ES-I3 (cell line): ENCODE data around the gene DGKG.

Experiments
- H3K36me3 ChIP-seq: 2 replicates; pipeline ENCODE4 v1.6.1; 2013; ENCODE audit warnings: mild to moderate bottlenecking, low read length, control low read depth, moderate library complexity; ENCODE audit not compliant: insufficient read depth
- H3K4me1 ChIP-seq: 2 replicates; pipeline ENCODE4 v1.6.1; 2013; ENCODE audit warnings: mild to moderate bottlenecking, control low read depth, low read length; ENCODE audit not compliant: insufficient read depth
- H3K9ac ChIP-seq: 2 replicates; pipeline ENCODE4 v1.6.1; 2013; ENCODE audit warnings: low read depth, mild to moderate bottlenecking, low read length, moderate library complexity
- H3K9me3 ChIP-seq: 2 replicates; pipeline ENCODE4 v1.6.1; 2013; ENCODE audit warnings: mild to moderate bottlenecking, low read length, moderate library complexity; ENCODE audit not compliant: control insufficient read depth, insufficient read depth

DGKG gene

DNA sequence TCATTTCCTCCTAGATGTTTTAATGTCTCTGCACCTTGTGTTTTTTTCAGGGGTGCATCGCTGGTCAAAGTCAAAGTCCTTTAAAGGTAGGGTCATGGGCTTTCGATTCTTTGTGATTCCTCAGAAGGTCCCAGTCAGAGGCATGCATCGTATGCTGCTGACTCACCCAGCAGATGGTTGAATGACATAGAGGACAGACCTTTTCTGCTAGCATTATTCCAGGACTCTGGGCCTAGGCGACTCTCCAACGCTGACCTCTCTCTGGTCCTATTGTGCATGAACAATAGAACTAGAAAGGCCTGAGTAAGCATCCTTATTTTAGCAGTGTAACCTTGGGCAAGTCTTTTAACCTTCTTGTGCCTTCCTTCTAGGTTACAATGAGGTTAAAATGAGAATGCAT is 75.9 kb downstream of the DGKG start:
- no peaks in the 10 kb centered on the region for H3K36me3 ChIP-seq

DNA sequence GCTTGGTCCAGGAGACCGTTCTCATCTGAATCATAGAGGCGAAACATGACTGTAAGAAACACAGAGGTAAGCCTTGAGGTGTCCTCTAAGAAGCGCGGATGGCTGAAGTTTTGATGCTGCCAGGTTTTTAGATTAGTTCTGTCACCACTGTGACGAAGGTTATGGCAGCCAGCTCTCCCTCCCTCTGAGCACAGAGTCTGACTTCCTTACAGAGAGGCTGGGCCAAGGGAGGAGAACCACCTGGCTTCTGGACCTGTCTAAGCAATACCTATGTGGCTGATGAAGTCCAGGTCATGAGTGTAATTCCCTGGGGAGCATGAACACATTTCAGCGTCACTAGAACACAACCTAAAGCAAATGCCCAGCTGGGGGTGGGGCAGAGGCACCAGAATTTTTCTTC is 77.4 kb downstream of the DGKG start:
- Histone ChIP-seq H3K9ac (no peak overlapping the region), H3K4me1 (peaks cover 7% of the 10 kb centered on the region; the same call in 1 of the 2 replicates), H3K36me3 (no peaks in the 10 kb centered on the region), H3K9me3 (no peaks in the 10 kb centered on the region)

More for the DNA sequence above, 75.9 kb downstream of the DGKG start:
- Histone ChIP-seq H3K9me3 (no peaks in the 10 kb centered on the region), H3K4me1 (peaks cover 2% of the 10 kb centered on the region; the same call in 1 of the 2 replicates), H3K9ac (no peak overlapping the region)

DNA sequence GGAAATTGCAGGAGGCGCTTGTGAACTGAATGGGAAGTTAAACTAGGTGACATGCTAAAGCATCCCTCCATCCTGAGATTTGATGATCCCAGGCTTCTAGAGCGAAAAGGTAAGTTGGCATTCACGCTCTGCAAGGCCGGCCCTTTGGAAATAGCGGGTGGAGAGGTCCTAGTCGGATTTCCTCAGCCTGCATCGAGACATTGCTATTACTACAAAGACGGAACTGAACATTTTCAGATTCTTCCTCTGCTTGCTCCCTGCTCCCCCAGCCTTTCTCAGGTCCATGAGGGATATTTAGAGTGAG is 77.7 kb downstream of the DGKG start:
- Histone ChIP-seq H3K4me1 (peaks cover 7% of the 10 kb centered on the region; the same call in 1 of the 2 replicates), H3K9ac (no peak overlapping the region), H3K9me3 (no peaks in the 10 kb centered on the region), H3K36me3 (no peaks in the 10 kb centered on the region)

DNA sequence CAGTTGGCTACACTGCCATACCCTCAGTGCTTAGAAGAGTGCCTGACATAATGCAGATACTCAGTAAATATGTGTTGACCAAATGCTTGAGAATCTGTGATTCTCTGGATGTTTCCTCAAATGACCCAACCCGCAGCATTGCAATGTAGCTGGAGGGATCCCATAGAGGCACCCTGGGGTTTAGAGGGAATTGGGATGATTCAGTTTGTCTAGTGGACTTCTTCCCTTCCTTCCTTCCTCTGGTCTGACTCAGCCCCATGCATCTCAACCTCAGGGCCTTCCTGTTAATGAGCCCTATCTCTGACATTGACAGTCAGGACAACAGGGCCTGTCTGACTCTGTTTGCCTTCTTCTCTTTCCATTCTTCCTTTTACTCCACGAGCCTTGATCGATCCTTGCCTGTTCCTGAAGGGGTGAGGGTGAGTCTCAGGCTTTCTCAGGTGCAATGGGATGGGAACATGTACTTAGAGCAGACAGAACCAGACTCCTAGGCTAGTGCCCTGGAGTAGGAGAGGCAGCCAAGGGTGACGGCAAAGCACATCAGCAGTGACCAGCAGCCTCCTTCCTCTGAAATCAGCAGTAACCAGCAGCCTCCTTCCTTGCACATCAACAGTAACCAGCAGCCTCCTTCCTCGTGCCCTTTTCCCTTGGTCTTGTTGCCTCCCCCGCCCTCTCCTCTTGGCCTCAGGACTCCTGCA is 78.2 kb downstream of the DGKG start:
- H3K9ac ChIP-seq = no peak overlapping the region
- H3K4me1 ChIP-seq = peaks cover 7% of the 10 kb centered on the region; the same call in 1 of the 2 replicates
- no peaks in the 10 kb centered on the region for H3K9me3 ChIP-seq
- H3K36me3 ChIP-seq = no peaks in the 10 kb centered on the region

DNA sequence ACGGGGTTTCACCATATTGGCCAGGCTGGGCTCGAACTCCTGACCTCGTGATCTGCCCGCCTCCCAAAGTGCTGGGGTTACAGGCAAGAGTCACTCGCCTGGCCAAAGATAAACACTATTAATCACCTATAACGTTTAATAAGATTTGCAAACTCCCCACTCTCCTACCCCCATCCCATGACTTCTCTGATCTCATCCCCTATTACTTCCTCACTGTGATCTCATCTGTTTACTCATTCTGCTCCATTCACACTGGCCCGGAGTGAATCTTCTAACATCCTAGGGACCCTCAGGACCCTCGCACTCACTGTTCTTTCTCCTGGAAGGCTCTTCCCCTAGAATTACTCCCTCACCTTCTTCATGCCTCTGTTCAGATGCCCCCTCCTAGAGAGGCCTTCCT is 78.9 kb downstream of the DGKG start:
- H3K4me1 ChIP-seq = peaks cover 7% of the 10 kb centered on the region; the same call in 1 of the 2 replicates
- H3K9me3 ChIP-seq = no peaks in the 10 kb centered on the region
- H3K36me3 ChIP-seq = no peaks in the 10 kb centered on the region
- no peak overlapping the region for H3K9ac ChIP-seq

DNA sequence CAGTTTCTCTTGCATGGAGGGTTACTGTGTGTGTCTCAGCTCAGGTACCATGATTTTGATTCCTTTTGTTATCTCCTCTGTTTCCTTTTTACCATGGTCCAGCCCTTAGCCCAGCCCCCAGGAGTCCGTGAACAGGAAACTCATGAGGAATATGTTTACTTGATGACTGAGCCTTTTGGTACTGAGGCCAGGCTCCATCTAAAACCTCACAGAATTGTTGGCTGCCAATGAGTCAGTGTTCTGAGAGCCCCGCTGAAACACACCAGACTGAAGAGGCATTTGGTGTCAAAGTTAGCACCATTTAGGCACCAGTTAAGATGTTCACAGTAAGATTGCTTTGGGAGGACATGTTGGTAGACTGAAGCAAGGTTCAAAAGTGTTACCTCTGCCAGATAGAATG is 80.9 kb downstream of the DGKG start:
- Histone ChIP-seq H3K9me3 (no peaks in the 10 kb centered on the region), H3K4me1 (peaks cover 7% of the 10 kb centered on the region; the same call in 1 of the 2 replicates), H3K9ac (no peak overlapping the region), H3K36me3 (no peaks in the 10 kb centered on the region)

DNA sequence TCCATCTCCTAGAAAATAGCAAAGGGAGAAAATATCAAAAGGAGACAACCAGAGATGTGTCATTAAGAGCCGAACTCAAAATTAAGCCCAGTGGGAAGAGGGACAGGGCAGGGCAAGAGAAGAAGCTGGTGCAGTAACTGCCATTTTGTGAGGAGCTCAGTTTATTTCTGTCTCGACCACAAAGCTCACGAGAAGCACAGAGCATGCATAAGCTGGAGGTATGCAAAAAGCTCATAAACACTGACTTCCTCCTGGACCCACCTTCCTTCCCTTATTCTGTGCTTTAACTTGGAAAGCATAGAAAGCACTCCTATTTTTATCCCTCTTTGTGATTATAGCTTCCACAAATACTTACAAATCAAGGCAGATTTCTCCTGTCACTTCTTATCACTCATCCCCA is 81.3 kb downstream of the DGKG start:
- Histone ChIP-seq H3K9ac (no peak overlapping the region), H3K4me1 (peaks cover 7% of the 10 kb centered on the region; the same call in 1 of the 2 replicates), H3K9me3 (no peaks in the 10 kb centered on the region), H3K36me3 (no peaks in the 10 kb centered on the region)

DNA sequence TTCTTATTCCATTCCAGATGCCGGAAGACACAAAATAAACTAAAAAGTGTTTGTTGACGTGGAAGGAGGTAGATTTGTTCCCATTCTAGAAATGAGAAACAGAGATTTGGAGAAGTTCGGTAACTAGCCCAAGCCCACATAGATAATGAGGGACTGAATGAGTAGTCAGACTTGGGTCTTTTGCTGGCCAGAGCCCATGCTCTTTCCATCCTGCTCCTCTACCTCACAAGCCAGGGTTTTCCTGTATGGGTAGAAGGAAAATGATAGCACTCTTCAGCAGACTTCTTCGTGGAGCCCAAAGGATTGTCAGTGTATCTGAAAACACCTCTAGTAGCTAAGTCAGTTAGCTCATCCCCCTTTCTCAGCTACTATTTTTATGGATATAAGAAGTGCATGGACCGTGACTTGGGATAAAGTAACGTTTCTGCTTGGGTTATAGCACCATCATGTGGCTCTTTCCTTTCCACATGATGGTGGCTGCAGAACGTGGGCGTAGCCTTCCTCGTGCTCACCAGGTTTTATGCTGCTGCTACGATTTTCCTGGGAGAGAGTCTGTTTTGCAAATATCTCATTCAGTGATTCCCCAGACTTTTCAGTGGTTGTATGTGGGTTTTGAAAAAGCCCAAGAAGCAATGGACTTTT is 84.6 kb downstream of the DGKG start:
- Histone ChIP-seq H3K9ac (no peak overlapping the region), H3K4me1 (peaks cover 7% of the 10 kb centered on the region; the same call in 1 of the 2 replicates), H3K9me3 (no peaks in the 10 kb centered on the region), H3K36me3 (no peaks in the 10 kb centered on the region)

DNA sequence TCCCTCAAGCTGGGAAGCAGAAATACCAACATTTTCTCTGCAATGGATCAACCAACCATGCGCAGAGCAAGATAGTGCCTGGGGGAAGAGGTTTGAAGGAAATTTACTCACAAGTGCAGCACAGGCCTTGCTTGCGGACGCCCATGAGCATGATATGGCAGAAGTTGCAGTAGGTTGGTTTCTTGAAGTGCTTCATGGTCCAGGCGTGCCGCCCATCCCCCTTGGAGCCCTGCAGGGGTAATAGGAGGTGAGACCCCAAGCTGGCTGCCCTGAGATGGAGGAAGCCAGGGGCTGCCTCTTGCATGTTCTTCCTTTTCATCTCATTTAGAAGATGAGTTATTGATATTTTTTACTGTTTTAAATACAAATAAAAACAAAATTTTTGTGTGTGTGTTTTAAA is 86.6 kb downstream of the DGKG start:
- H3K36me3 ChIP-seq = no peaks in the 10 kb centered on the region
- H3K4me1 ChIP-seq = no peaks in the 10 kb centered on the region
- H3K9me3 ChIP-seq = no peaks in the 10 kb centered on the region
- H3K9ac ChIP-seq = no peak overlapping the region

DNA sequence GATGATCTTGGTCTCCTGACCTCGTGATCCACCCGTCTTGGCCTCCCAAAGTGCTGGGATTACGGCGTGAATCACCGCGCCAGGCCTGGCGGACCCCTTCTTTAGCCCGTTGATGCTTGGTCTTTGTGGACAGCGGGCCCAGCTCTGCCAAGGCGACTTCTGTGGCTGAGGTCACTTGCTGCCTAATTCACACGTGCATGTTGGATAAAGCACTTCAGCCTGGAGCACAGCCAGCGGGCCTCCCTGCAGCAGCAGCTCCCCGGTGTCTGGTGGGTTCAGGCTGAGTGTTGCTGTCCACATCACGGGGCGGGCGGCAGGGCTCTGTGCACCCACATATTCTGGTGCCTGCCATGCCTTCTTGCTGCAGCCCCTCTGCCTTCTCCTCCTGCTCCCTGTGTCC is 88.4 kb downstream of the DGKG start:
- H3K4me1 ChIP-seq = no peaks in the 10 kb centered on the region
- H3K36me3 ChIP-seq = no peaks in the 10 kb centered on the region
- no peak overlapping the region for H3K9ac ChIP-seq
- no peaks in the 10 kb centered on the region for H3K9me3 ChIP-seq

DNA sequence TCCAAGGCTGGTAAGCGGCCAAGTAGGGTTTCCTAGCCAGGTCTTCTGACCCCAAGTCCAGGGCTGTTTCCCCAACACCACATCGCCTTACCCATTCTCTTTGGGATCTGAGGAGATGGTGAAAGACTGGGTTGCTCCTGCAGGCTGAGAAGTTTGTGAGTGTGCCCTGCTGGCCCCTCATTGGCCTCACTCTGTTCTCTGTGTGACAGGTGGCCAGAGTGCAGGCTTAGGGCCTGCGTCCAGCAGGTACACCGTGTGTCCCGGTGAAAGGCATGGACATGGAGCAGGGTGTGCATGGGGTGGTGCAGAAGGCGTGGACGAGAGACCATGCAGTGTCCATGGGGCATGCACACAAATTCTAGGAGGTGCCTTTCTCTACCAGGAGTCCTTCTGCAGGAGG is 91.3 kb downstream of the DGKG start:
- no peaks in the 10 kb centered on the region for H3K9me3 ChIP-seq
- H3K9ac ChIP-seq = no peak overlapping the region
- no peaks in the 10 kb centered on the region for H3K4me1 ChIP-seq
- no peaks in the 10 kb centered on the region for H3K36me3 ChIP-seq

DNA sequence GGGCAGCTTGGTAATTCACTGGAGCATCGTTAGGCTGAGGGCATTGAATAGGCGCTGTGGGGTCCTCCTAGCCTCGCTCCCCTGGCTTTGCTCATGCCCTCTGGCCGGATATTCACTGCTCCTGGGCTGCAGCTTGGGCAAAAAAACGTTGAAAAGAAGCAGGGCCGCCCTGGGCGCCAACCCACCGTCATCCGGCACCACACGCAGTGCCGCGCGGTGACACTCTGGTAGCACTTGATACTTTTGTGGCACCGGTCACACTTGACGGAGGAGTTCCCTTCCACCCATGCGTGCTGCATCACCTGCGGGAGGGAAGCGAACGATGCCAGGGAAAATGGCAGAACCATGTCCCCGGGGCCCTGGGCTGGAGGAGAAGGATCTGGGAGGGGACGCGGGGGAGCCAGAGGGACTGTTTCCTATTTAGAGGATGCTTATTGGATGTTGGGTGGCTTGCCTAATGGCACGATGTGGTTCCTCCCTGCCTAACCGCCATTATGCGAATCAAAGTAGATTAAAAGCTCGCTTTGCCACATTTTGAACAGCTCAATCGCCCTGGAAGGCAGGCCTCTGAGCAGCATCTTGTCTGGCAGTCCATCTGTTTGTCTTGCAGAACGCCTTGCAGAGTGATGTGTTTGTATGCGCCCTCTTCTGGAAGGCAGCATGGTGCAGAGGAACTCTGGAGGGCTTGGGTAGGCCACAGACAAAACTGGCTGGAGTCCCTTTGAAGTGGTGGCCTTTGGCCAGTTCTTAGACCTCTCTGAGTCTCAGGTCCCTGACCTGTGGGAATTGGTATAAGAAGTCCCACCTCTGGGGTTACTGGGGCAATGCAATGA is 93.2 kb downstream of the DGKG start:
- no peaks in the 10 kb centered on the region for H3K9me3 ChIP-seq
- no peaks in the 10 kb centered on the region for H3K36me3 ChIP-seq
- no peak overlapping the region for H3K9ac ChIP-seq
- H3K4me1 ChIP-seq = no peaks in the 10 kb centered on the region

DNA sequence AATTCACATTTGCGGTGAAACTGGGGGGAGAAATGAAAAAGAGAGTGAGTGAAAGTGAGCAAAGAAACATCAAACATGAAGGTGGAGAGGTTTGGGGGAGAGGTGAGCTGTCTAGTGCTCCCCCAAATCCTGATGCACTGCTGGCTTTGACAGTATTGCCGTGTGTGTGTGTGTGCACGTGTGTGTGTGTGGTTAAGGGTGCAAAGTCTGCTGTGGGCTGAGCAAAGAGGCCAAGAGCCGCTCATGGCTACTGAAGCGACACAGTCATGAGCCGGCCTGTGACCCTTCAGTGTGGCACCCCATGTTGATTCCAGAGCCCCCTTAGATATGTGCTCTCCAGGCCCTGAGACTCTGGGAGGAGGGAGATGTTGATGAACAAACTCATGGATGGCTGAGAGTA is 94.3 kb downstream of the DGKG start:
- H3K36me3 ChIP-seq = no peaks in the 10 kb centered on the region
- H3K4me1 ChIP-seq = no peaks in the 10 kb centered on the region
- H3K9ac ChIP-seq = no peak overlapping the region
- H3K9me3 ChIP-seq = no peaks in the 10 kb centered on the region

DNA sequence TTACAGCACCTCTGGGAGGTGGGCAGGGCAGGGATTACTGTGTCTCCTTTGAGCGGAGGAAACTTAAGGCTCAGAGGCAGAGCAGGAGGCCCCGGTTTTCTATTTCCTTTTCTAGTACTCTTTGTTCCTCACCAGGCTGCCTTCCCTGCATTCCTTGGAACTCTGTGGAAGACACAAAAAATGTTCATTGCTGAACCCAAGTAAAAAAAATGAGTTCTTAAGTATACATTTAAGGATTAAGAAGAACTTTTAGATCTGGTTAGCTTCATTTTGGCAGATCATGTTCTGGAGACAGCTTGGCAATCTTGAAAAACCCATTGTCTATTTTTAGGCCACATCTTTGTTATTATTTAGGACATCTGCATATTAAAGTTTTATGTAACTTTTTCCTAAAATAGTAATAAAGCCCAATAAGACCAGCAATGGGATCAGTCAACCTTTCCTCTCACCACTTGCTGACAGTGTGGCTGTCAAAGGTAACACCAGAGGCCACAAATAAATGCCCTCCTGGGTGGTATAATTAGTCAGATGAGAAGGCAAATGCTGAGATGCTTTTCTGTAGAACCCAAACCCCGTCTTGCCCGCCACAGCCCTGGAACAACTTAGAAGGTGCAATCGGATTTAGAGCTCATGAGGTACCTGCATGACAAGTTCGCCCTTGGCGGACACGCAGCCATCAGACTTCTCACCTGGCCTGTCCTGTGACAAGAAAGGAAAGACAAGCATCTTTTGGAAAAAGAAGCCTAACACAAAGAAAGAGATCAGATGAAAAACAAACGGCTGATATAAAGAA is 97.2 kb downstream of the DGKG start:
- H3K4me1 ChIP-seq = peaks cover 5% of the 10 kb centered on the region; the same call in 1 of the 2 replicates
- no peaks in the 10 kb centered on the region for H3K9me3 ChIP-seq
- H3K9ac ChIP-seq = no peak overlapping the region
- no peaks in the 10 kb centered on the region for H3K36me3 ChIP-seq
